ENCODE measurements around the gene TBCA. TPM values are rescaled to one million over a fixed set of nuclear protein-coding genes. Genes with fewer than 3 reads are reported as not detected.

Gene TBCA
- total RNA-seq, 1 experiment from 2014 or later: 707 TPM

DNA sequence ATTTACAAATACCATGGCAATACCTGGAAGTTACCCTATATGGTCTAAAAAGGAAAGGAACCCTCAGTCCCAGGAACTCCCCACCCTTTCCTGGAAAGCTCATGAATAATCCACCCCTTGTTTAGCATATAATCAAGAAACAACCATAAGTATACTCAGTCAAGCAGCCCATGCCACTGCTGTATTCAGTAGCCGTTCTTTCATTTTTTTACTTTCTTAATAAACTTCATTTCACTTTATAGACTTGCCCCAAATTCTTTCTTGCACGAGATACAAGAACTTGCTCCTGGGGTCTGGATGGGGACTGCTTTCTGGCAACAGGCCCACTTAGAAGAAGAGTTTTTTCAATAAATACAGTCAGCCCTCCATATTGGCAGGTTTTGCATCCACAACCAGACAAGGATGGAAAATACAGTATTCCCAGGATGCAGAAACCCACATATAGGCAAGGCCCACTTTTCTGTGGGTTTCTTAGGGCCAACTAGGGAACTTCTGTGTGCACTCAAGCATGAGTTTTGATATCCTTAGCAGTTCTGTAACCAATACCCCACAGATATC lies 2.8 kb upstream of the TBCA start:
- Histone ChIP-seq H3K4me3 (no peak overlapping the region), H3K27me3 (no peaks in the 10 kb centered on the region), H3K4me1 (peaks cover 4% of the 10 kb centered on the region; the same call in 1 of the 2 replicates), H3K9me3 (replicated peaks) (no peaks in the 10 kb centered on the region), H3K27ac (no peak overlapping the region), H3K36me3 (peaks cover 2% of the 10 kb centered on the region; the same call in 1 of the 2 replicates)
- no peak for DNase-seq

DNA sequence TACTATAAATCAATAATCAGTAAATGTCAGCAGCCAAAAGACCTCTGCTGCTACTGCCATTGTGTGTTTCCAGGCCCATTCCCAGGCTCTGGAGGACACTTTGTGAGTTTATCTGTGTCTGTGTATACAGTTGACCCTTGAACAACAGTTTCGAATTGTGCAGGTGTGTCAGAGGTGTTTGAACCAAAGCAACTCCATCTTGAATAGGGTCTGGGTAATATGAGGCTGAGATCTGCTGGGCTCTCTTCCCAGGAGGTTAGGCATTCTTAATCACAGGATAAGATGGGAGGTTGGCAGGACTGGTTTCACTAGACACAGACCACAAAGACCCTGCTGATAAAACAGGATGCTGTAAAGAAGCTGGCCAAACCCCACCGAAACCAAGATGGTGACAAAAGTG lies 2.3 kb upstream of the TBCA start:
- H3K9me3 ChIP-seq (replicated peaks): no peaks in the 10 kb centered on the region
- DNase-seq: no peak
- H3K36me3 ChIP-seq: peaks cover 8% of the 10 kb centered on the region
- H3K4me3 ChIP-seq: no peak overlapping the region
- H3K27ac ChIP-seq: no peak overlapping the region
- no peaks in the 10 kb centered on the region for H3K27me3 ChIP-seq
- peaks cover 5% of the 10 kb centered on the region for H3K4me1 ChIP-seq

DNA sequence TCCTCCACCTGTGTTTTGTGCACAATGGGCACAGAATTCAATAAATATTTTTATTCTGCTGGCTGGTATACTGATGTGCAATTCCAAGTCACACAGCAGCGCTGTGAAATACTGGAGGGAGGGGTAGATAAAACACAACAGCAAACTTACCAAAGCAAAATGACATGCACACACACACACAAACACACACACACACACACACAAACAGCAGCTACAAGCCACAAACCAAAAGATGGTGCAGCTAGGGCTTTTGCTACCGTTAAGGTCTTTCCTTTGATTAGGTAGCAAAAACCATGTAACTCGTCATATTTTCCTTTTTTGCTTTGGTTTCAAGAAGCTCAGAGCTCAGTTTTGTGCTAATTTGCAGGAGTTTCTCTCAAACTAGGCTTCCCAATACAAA lies 1.8 kb upstream of the TBCA start:
- H3K27ac ChIP-seq: no peak overlapping the region
- peaks cover 10% of the 10 kb centered on the region for H3K4me1 ChIP-seq
- H3K9me3 ChIP-seq (replicated peaks): no peaks in the 10 kb centered on the region
- DNase-seq: no peak
- H3K27me3 ChIP-seq: no peaks in the 10 kb centered on the region
- peaks cover 13% of the 10 kb centered on the region for H3K36me3 ChIP-seq
- H3K4me3 ChIP-seq: no peak overlapping the region

DNA sequence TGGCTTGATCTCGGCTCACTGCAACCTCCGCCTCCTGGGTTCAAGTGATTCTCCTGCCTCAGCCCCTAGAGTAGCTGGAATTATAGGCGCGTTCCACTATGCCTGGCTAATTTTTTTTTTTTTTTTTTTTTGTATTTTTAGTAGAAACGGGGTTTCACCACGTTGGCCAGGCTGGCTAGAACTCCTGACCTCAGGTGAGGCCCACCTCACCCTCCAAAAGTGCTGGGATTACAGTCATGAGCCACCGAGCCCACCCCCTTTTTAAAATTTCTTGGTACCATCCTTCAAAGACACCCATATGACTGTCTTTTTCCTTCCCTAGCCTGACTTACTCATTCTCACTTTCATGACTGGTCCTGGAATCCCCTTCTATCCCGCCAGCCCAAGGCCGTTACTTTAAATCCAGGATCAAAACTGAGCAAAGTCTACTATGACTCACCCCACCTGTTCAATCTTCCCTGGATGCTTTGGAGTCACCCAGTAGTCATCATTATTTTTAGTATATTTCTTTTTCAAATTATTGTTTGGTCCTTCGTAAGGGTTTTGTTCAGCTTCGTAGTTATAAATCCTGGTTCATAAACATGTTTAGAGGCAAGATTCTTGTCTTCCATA lies 1.2 kb upstream of the TBCA start:
- Histone ChIP-seq H3K36me3 (peaks cover 18% of the 10 kb centered on the region), H3K27ac (no peak overlapping the region), H3K27me3 (no peaks in the 10 kb centered on the region), H3K4me3 (no peak overlapping the region), H3K4me1 (peaks cover 10% of the 10 kb centered on the region), H3K9me3 (replicated peaks) (no peaks in the 10 kb centered on the region)
- DNase-seq: peak; percentile 40 to 62

DNA sequence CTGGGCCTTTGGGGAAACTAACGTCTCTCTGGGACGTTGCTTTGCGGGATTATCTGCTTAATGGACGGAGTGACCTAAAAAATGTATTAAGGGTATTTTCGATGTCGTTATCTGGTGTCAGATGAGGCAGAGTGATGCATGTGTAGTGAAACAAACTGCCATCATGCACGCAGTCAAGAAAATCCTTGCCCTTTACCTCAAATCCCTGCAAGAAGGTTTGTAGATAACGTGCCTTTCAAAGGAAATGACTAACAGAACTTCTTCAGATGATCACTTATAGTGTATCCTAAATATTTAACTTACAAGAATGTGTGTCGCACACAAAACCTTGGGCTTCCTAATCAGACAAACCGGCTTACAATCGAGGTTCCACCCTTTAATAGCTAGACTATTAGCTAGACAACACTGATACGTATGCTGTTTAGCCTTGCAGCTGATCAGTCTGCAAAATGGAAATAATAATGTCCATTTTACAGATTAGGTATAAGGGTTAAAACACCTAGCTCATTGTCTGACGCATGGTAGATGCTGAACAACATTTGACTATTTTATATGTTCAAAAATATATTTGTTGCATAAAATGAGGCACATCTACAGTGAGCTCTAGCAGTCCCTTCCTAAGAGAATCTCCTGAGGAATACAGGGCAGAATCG lies 541 bp upstream of the TBCA start:
- Histone ChIP-seq H3K4me1 (peaks cover 10% of the 10 kb centered on the region), H3K4me3 (peak overlapping the region; percentile 83), H3K36me3 (peaks cover 23% of the 10 kb centered on the region), H3K27ac (peak overlapping the region; percentile 93), H3K27me3 (no peaks in the 10 kb centered on the region), H3K9me3 (replicated peaks) (no peaks in the 10 kb centered on the region)
- no peak for DNase-seq

DNA sequence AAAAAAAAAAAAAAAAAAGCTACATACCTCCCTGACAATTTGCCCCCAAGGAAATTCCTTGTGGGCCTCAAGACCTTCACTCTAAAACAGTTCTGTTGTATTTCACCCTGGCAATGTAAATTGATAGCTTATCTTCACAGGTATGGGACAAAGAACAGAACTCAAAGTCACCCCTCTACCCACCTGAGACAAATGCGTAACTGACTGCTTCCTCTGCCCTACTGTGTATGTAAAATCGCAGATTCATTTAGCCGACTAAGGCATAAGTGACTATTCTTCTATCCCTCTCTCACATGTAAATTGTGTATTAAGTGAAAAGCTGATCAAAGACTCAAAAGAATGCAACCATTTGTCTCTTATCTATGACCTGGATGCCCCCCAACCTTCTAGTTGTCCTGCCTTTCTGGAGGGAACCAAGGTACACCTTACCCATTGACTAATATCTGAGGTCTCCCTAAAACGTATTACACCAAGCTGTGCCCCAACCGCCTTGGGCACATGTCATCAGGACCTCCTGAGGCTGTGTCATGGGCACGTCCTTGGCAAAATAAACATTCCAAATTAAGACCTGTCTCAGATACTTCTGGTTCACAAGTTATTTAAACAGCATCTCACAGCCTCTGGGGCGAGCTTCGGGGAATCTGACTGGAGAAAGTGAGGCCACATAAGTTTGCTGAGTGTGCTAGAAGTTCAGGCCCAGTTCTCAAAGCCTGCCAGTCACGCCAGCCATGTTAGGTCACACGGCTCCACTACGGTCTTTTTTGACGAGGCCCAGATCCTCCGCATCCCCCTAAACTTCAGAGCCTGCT lies 954 bp downstream of the TBCA start:
- Histone ChIP-seq H3K27me3 (no peaks in the 10 kb centered on the region), H3K4me3 (peak overlapping the region; percentile 83), H3K36me3 (peaks cover 38% of the 10 kb centered on the region), H3K27ac (peak overlapping the region; percentile 93), H3K9me3 (replicated peaks) (no peaks in the 10 kb centered on the region), H3K4me1 (peaks cover 10% of the 10 kb centered on the region)
- DNase-seq: peak in 1 of 2 experiments; percentile 57

DNA sequence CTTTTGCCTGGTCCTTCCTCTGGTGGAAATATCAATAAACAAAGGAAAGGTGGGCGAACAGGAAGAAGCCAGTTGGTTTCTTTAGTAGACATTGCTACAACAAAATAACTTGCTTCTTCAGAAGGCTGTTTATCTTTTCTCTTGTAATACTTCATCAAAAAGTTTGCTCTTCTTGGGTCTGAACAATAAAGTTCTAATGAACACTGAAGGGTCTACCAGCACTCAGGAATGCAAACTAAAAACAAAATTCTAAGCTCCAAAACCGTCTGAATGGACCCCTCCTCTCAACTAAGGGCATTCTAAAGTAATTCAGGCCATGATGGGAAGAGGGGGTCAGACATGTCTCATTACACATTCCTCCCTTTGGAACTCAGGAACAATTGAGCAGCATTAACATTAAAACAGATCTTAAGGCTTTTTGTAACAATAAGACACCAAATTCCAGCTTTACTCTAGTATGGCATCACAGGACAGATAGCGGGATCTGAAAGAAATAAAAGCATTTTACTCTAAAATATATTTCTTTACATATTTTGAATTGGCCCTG lies 2.3 kb downstream of the TBCA start:
- Histone ChIP-seq H3K9me3 (replicated peaks) (no peaks in the 10 kb centered on the region), H3K36me3 (peaks cover 50% of the 10 kb centered on the region), H3K4me3 (peak overlapping the region; percentile 83), H3K27ac (no peak overlapping the region), H3K27me3 (no peaks in the 10 kb centered on the region), H3K4me1 (peaks cover 10% of the 10 kb centered on the region)
- no peak for DNase-seq

DNA sequence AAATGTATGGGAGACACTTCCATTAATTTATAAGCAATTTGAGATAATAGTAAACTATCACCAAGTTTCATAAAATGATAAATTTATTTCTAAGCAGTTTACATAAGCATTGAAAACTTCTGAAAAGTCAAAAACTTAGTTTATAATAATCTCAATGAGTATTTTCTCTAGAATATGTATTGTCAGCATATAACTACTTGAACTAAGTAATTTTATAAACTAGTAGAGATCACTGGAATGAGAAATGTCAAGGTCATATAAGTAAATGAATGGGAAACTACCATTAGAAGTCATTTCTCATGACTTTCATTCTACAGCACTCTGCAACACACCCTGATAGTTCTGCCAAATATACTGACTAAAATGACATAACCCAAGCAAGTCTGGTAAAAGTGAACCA lies 3.4 kb downstream of the TBCA start:
- Histone ChIP-seq H3K9me3 (replicated peaks) (no peaks in the 10 kb centered on the region), H3K4me1 (peaks cover 10% of the 10 kb centered on the region), H3K27ac (no peak overlapping the region), H3K27me3 (no peaks in the 10 kb centered on the region), H3K4me3 (no peak overlapping the region), H3K36me3 (peaks cover 61% of the 10 kb centered on the region)
- no peak for DNase-seq

DNA sequence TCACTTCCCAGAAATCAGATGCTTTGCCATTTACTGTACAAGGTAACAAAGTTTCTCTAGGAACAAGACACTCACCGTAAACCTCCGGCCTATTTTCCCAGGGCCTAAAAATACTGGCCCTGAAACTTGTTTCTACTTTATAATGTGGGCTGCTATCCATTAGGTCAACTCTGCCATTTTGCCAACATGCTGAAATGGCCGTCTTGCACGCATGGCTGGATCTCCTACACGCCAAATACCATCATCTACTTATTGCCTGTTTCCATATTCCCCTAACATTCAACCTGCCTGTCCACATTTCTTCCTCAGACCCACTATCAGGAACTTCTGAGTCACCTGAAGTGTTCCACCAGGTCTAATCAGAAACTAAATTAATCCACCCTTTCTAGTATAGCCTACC lies 4.7 kb downstream of the TBCA start:
- Histone ChIP-seq H3K4me1 (peaks cover 10% of the 10 kb centered on the region), H3K9me3 (replicated peaks) (no peaks in the 10 kb centered on the region), H3K36me3 (peaks cover 71% of the 10 kb centered on the region), H3K4me3 (no peak overlapping the region), H3K27me3 (no peaks in the 10 kb centered on the region), H3K27ac (no peak overlapping the region)
- no peak for DNase-seq

DNA sequence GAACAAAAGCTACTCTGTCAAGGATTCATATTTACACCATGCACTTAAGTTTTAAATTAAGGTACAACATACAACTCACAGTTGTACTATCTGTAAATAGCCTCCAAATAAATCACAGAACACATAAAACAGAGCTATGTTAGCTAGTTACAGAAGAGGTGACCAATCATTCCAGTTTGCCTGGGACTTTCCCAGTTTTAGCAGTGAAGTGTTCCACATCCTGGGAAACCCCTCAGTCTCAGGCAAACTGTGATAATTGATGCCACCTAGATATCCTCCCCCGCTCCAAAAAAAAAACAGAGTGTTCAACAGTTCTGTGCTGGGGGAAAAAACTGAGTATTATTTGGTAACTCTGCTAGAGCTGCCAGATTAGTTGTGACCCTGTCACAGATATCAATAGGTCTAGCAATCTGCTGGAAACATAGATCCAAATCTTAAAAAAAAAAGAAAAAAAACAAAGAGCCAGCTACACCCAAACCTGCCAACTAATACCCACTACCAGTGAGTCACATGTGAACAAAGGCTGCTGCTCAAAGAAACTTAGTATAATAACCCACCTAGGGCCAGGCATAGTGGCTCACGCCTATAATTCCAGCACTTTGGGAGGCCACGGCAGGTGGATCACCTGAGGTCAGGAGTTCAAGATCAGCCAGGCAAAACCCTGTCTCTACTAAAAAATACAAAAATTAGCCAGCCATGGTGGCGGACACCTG lies 5.7 kb downstream of the TBCA start:
- peaks cover 77% of the 10 kb centered on the region for H3K36me3 ChIP-seq
- no peaks in the 10 kb centered on the region for H3K27me3 ChIP-seq
- no peak overlapping the region for H3K27ac ChIP-seq
- no peak for DNase-seq
- H3K9me3 ChIP-seq (replicated peaks): no peaks in the 10 kb centered on the region
- H3K4me3 ChIP-seq: no peak overlapping the region
- peaks cover 10% of the 10 kb centered on the region for H3K4me1 ChIP-seq

DNA sequence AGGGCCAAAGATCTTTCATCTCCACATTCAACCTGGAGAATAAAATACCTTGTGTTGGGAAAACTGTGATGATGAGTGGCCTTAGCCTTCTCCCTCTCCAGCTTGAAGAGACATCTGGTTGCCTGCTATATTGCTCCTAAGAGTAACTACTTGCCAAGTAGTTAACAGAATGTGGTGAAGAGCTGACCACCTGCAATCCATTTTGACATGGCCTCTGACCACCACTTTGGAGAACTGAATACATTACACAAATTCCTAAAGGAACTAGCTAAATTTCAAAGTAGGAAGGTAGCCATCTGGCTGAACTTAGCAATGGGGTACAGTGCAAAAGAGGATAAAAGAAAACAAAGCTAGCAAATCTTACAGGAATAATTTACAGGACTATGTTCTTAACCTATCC lies 7.2 kb downstream of the TBCA start:
- H3K27me3 ChIP-seq: no peaks in the 10 kb centered on the region
- H3K36me3 ChIP-seq: peaks cover 88% of the 10 kb centered on the region
- no peak overlapping the region for H3K4me3 ChIP-seq
- DNase-seq: no peak
- H3K27ac ChIP-seq: no peak overlapping the region
- peaks cover 6% of the 10 kb centered on the region for H3K4me1 ChIP-seq
- H3K9me3 ChIP-seq (replicated peaks): 0 out of 2 replicates have a peak, but pooled peaks cover 3% of the 10 kb centered on the region

DNA sequence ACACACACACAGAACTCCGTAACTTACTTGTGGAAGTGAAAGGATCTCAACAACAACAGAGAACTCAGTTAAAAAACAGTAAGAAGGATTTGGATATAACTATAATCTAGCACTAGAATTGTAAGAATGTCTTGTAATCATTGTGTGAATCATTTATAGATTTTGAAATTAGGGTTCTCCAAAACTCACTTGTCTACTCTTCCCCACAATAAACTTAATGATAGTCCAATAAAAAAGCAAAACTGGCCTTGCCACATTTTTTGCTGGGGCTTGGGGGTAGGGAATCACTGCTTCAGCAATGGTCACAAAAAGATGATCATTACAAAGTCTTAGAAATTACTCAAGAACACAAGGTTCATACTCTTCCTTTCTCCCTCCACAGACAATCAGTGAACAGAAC lies 8.8 kb downstream of the TBCA start:
- Histone ChIP-seq H3K4me3 (no peak overlapping the region), H3K27ac (no peak overlapping the region), H3K9me3 (replicated peaks) (peaks cover 9% of the 10 kb centered on the region; the same call in 1 of the 2 replicates), H3K36me3 (peaks cover 88% of the 10 kb centered on the region), H3K27me3 (no peaks in the 10 kb centered on the region), H3K4me1 (no peaks in the 10 kb centered on the region; the same call in 1 of the 2 replicates)
- DNase-seq: no peak

DNA sequence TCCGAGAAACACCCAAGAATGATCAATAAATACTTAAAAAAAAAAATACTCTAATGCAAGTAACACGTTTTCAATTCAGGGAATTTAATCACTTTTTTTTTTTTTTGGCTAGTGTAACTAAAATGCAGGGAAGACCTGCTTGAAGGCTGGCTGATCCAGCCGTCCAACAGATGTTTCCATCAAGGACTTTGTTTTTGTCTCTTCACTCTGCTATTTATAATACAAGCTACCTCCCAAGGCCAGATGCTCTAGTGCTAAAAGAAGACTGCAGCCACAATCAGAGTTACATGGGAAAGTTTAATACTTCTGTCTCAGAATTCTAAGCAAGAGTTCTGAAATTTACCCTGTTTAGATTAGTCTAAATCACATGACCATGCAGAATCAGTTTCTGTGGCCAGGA lies 14.5 kb downstream of the TBCA start:
- Histone ChIP-seq H3K27me3 (no peaks in the 10 kb centered on the region), H3K36me3 (peaks cover 71% of the 10 kb centered on the region), H3K4me3 (no peak overlapping the region), H3K27ac (no peak overlapping the region), H3K9me3 (replicated peaks) (peaks cover 9% of the 10 kb centered on the region; the same call in 1 of the 2 replicates), H3K4me1 (no peaks in the 10 kb centered on the region)
- no peak for DNase-seq
